Measurements from ENCODE around the gene ZMYM4. TPM values are rescaled to one million over a fixed set of nuclear protein-coding genes. Genes with fewer than 3 reads are reported as not detected.

Gene ZMYM4
- total RNA-seq, 2 donors from 2014 or later: 29.0 to 42.8 TPM

DNA sequence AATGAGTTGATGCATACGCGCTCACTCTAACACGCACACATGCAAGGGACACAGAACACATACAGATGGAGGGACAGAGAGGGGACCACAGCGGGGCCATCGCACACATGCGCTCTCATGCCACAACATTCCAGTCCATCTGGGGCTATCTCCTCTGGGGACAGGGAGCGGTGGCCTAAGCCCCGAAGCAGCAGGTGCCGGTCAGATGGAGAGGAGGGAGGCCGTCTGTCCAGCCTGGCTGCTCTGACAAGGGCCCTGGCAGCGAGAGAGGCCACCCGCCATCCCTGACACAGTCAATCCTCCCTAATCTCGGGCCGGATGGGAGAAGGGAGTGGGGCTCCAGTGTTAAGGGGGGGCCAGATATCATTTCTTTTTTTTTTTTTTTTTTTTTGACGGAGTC, 165.2 kb downstream of the ZMYM4 start:
- TF ChIP-seq, protein P1, sequence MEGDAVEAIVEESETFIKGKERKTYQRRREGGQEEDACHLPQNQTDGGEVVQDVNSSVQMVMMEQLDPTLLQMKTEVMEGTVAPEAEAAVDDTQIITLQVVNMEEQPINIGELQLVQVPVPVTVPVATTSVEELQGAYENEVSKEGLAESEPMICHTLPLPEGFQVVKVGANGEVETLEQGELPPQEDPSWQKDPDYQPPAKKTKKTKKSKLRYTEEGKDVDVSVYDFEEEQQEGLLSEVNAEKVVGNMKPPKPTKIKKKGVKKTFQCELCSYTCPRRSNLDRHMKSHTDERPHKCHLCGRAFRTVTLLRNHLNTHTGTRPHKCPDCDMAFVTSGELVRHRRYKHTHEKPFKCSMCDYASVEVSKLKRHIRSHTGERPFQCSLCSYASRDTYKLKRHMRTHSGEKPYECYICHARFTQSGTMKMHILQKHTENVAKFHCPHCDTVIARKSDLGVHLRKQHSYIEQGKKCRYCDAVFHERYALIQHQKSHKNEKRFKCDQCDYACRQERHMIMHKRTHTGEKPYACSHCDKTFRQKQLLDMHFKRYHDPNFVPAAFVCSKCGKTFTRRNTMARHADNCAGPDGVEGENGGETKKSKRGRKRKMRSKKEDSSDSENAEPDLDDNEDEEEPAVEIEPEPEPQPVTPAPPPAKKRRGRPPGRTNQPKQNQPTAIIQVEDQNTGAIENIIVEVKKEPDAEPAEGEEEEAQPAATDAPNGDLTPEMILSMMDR (IDR thresholded peaks at IDR 0.05): no peak
- ATAC-seq (ENCODE audit: insufficient number of reproducible peaks, low FRiP score, low read depth) (no peak), DNase-seq (ENCODE audit: low spot score) (no peak)
- Histone ChIP-seq H3K4me1 (ENCODE audit: control insufficient read depth in 1 of 2, low read depth in 2 of 2) (no peaks in the 10 kb centered on the region), H3K27me3 (replicated peaks; ENCODE audit: insufficient read depth) (no peaks in the 10 kb centered on the region), H3K36me3 (peaks cover 34% of the 10 kb centered on the region), H3K4me3 (no peak overlapping the region), H3K9me3 (no peaks in the 10 kb centered on the region), H3K27ac (no peak overlapping the region)

DNA sequence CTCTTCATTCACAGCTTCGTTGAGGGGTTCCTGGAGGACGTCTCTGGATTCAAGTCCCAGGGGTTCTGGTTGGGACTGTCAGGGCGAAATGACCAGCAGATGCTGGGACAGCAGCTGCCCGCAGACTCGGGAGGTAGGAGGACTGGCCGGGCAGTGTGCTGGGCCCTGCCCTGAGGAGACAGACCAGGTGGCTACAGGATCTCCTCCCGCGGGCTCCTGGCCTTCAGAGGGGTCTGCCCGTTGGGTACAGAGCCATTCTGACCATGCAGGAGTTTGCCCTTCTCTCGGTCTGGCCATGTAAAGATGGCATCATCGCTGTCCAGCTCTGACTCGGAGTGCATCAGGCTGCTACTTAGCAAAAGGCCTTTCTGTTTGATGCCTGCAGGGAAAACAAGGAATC, 166.2 kb downstream of the ZMYM4 start:
- ATAC-seq (ENCODE audit: insufficient number of reproducible peaks, low FRiP score, low read depth): no peak
- DNase-seq (ENCODE audit: low spot score): no peak
- Histone ChIP-seq H3K36me3 (peaks cover 42% of the 10 kb centered on the region), H3K27ac (no peak overlapping the region), H3K9me3 (no peaks in the 10 kb centered on the region), H3K4me3 (no peak overlapping the region), H3K4me1 (ENCODE audit: control insufficient read depth in 1 of 2, low read depth in 2 of 2) (no peaks in the 10 kb centered on the region), H3K27me3 (replicated peaks; ENCODE audit: insufficient read depth) (no peaks in the 10 kb centered on the region)
- TF ChIP-seq, protein P1 (IDR thresholded peaks at IDR 0.05): no peak

DNA sequence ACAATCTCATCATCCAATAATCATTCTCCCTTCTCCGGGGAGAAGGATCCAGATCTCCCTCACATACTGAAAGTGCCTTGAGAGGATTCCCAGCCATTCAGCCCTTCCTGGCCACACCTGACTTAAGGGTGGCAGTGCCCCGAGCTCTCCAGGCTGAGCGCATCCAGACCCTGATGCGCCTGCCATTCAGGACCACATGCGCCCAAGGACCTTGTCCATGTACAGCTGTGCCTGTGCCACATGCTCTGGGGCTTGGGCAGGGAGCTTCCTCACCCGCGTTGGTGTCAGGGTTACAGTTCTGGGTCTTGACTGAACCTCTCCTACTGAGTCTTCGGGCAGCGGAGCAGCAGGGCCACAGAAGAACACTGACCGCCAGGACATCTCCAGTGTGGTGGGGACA, 167.6 kb downstream of the ZMYM4 start:
- DNase-seq (ENCODE audit: low spot score) (no peak), ATAC-seq (ENCODE audit: insufficient number of reproducible peaks, low FRiP score, low read depth) (no peak)
- Histone ChIP-seq H3K4me3 (no peak overlapping the region), H3K27ac (no peak overlapping the region), H3K36me3 (peaks cover 50% of the 10 kb centered on the region), H3K9me3 (no peaks in the 10 kb centered on the region), H3K27me3 (replicated peaks; ENCODE audit: insufficient read depth) (no peaks in the 10 kb centered on the region), H3K4me1 (ENCODE audit: control insufficient read depth in 1 of 2, low read depth in 2 of 2) (no peaks in the 10 kb centered on the region)
- TF ChIP-seq, protein P1 (IDR thresholded peaks at IDR 0.05): no peak

DNA sequence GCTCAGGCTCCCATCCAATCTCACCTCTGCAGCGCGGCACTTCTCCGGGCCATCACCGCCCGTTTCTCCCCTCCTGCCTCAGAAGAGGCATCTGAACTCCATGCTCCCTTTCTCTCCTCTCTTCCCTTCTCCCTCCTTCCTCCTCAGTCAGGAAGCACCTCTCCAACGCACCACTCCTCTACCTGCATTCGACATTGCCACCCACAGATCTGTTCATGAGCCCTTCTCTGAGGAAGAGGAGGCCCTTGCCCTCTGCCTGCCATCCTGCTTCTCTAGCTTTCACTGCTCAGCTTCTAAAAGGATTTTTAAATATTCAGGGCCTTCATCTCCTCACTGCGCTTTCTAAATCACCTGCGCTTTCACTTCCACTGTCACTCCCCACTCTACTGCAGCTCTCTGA, 168.7 kb downstream of the ZMYM4 start:
- no peak overlapping the region for H3K27ac ChIP-seq
- ATAC-seq (ENCODE audit: insufficient number of reproducible peaks, low FRiP score, low read depth) (no peak), DNase-seq (ENCODE audit: low spot score) (no peak)
- peaks cover 58% of the 10 kb centered on the region for H3K36me3 ChIP-seq
- H3K9me3 ChIP-seq: no peaks in the 10 kb centered on the region
- no peak overlapping the region for H3K4me3 ChIP-seq
- no peaks in the 10 kb centered on the region for H3K27me3 ChIP-seq (replicated peaks; ENCODE audit: insufficient read depth)
- H3K4me1 ChIP-seq (ENCODE audit: control insufficient read depth in 1 of 2, low read depth in 2 of 2): no peaks in the 10 kb centered on the region
- TF ChIP-seq, protein P1 (IDR thresholded peaks at IDR 0.05): no peak

DNA sequence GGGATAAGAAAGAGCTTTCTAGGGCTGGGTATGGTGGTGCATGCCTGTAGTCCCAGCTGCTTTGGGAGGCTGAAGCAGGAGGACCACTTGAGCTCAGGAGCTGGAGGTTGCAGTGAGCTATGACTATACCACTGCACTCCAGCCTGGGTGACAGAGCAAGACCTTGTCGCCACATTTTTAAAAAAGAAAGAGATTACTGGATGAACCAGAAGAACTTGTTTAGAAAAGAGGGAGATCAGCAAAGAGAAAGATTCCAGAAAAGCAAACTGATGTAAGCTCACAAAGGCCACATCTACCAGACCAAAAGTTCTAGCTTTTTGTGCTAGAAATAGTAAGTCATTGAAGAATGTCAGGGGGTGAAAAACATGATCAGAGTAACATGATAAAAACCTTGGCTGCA, 171.1 kb downstream of the ZMYM4 start:
- H3K27me3 ChIP-seq (replicated peaks; ENCODE audit: insufficient read depth): no peaks in the 10 kb centered on the region
- no peak overlapping the region for H3K27ac ChIP-seq
- DNase-seq (ENCODE audit: low spot score) (no peak), ATAC-seq (ENCODE audit: insufficient number of reproducible peaks, low FRiP score, low read depth) (no peak)
- H3K4me1 ChIP-seq (ENCODE audit: control insufficient read depth in 1 of 2, low read depth in 2 of 2): no peaks in the 10 kb centered on the region
- no peaks in the 10 kb centered on the region for H3K9me3 ChIP-seq
- no peak overlapping the region for H3K4me3 ChIP-seq
- peaks cover 49% of the 10 kb centered on the region for H3K36me3 ChIP-seq
- TF ChIP-seq, protein P1 (IDR thresholded peaks at IDR 0.05): no peak
